Parathyroid adenoma (tissue), 2 donors: Measurements from ENCODE around the gene ENDOV.

Experiments
- H2AFZ ChIP-seq: fragments of 300-600 bp; sonication (generic); one replicate; pipeline ENCODE4 v1.7.0; 2017; ENCODE audit warnings: antibody characterized with exemption, mild to moderate bottlenecking
- H3K27ac ChIP-seq: fragments of 300-600 bp; sonication (generic); one replicate; pipeline ENCODE4 v1.7.0; 2017
- H3K27me3 ChIP-seq: fragments of 300-600 bp; sonication (generic); one replicate; pipeline ENCODE4 v1.7.0; 2017; ENCODE audit warnings: low read length; ENCODE audit not compliant: control insufficient read depth, insufficient read depth
- H3K36me3 ChIP-seq: fragments of 300-600 bp; sonication (generic); one replicate; pipeline ENCODE4 v1.7.0; 2017; ENCODE audit warnings: low read length; ENCODE audit not compliant: control insufficient read depth, insufficient read depth
- H3K4me1 ChIP-seq: fragments of 300-600 bp; sonication (generic); one replicate; pipeline ENCODE4 v1.7.0; 2017; ENCODE audit warnings: control low read depth
- H3K4me2 ChIP-seq: fragments of 300-600 bp; sonication (generic); one replicate; pipeline ENCODE4 v1.7.0; 2017; ENCODE audit warnings: low read length
- H3K4me3 ChIP-seq: fragments of 300-600 bp; sonication (generic); one replicate; pipeline ENCODE4 v1.7.0; 2017; ENCODE audit warnings: low read depth, low read length
- H3K79me2 ChIP-seq: fragments of 300-600 bp; sonication (generic); one replicate; pipeline ENCODE4 v1.7.0; 2017; ENCODE audit warnings: control low read depth
- H3K9ac ChIP-seq: fragments of 300-600 bp; sonication (generic); one replicate; pipeline ENCODE4 v1.7.0; 2017; ENCODE audit warnings: mild to moderate bottlenecking
- H3K9me3 ChIP-seq: fragments of 300-600 bp; sonication (generic); one replicate; pipeline ENCODE4 v1.7.0; 2017; ENCODE audit warnings: low read length; ENCODE audit not compliant: control insufficient read depth
- TF ChIP-seq, protein P1 (sequence below): fragments of 300-600 bp; sonication (generic); IDR thresholded peaks from one replicate; pipeline ENCODE4 v1.7.0; 2017; ENCODE audit warnings: antibody characterized with exemption, mild to moderate bottlenecking
- donor health status: primary hyperparathyroidism.

ENDOV gene

DNA sequence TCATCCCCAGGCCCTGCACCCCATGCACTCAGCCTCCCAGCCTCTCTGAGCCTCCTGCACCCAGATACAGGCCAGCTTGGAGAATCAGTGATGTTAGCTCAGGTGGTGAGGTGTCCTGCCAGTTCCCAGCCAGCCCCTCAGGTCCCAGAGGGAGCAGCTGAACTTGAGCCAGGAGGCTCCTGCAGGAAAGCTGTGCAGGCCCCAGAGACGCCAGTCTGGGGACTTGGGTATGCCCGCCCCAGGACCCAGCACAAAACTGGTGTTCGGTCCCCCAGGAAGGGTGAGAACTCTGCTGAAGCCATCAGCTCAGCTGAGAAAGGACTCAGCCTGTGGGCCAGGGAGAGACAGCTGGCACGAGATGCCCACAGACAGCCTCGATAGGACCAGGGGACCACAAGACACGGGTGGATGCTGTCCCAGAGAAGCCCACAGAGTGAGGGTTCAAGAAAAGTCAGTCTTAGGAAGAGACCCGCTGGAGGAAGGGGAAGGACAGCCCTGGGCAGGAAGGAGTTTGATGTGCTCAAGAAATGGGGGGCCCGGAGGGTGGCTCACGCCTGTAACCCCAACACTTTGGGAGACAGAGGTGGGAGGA is 11.0 kb downstream of the ENDOV start:
- H3K79me2 ChIP-seq: peaks cover 2% of the 10 kb centered on the region
- TF ChIP-seq, protein P1, sequence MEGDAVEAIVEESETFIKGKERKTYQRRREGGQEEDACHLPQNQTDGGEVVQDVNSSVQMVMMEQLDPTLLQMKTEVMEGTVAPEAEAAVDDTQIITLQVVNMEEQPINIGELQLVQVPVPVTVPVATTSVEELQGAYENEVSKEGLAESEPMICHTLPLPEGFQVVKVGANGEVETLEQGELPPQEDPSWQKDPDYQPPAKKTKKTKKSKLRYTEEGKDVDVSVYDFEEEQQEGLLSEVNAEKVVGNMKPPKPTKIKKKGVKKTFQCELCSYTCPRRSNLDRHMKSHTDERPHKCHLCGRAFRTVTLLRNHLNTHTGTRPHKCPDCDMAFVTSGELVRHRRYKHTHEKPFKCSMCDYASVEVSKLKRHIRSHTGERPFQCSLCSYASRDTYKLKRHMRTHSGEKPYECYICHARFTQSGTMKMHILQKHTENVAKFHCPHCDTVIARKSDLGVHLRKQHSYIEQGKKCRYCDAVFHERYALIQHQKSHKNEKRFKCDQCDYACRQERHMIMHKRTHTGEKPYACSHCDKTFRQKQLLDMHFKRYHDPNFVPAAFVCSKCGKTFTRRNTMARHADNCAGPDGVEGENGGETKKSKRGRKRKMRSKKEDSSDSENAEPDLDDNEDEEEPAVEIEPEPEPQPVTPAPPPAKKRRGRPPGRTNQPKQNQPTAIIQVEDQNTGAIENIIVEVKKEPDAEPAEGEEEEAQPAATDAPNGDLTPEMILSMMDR: no peak
- no peak overlapping the region for H3K4me2 ChIP-seq
- H3K27me3 ChIP-seq: no peaks in the 10 kb centered on the region
- no peak overlapping the region for H3K4me3 ChIP-seq
- no peaks in the 10 kb centered on the region for H3K36me3 ChIP-seq
- no peaks in the 10 kb centered on the region for H3K9me3 ChIP-seq
- H3K4me1 ChIP-seq: no peaks in the 10 kb centered on the region
- no peak overlapping the region for H3K27ac ChIP-seq
- no peak overlapping the region for H3K9ac ChIP-seq
- H2AFZ ChIP-seq: no peak overlapping the region

DNA sequence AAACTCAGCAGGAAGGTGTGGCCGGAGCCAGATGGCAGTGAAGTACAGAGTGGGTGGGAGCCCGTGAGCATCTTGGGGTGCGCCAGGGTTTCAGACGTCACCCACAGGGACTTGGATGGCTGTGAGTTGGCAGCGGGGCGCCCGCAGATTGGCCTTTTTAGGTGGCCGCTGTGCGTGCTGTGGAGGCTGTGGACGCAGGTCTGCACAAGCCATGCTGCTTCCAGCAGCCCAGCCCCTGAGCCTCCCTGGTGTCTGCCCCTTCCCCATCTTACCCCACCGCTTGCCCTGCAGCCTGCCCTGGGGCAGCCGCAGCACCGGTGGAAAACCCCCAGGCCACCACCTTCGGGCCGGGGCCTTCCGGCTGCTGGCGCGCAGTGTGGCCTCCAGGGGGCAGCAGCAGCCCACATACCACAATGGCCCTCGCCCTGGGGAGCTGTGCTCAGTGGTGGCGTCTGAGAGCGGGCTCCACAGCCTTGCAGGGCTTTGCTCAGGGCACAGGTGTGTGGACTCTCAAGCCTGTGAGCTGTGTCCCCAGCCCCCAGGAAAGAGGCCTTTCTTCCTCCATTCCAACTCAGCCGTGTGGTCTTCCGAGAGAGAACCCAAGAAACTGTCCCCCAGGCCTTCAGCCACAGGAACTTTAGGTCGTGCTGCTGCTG is 11.8 kb downstream of the ENDOV start:
- H3K27me3 ChIP-seq: no peaks in the 10 kb centered on the region
- peak overlapping the region; percentile 43 for H2AFZ ChIP-seq
- TF ChIP-seq, protein P1: peak; percentile 96
- no peak overlapping the region for H3K9ac ChIP-seq
- H3K36me3 ChIP-seq: no peaks in the 10 kb centered on the region
- H3K79me2 ChIP-seq: peaks cover 2% of the 10 kb centered on the region
- no peak overlapping the region for H3K4me2 ChIP-seq
- H3K4me3 ChIP-seq: no peak overlapping the region
- H3K4me1 ChIP-seq: no peaks in the 10 kb centered on the region
- H3K9me3 ChIP-seq: no peaks in the 10 kb centered on the region
- H3K27ac ChIP-seq: no peak overlapping the region

DNA sequence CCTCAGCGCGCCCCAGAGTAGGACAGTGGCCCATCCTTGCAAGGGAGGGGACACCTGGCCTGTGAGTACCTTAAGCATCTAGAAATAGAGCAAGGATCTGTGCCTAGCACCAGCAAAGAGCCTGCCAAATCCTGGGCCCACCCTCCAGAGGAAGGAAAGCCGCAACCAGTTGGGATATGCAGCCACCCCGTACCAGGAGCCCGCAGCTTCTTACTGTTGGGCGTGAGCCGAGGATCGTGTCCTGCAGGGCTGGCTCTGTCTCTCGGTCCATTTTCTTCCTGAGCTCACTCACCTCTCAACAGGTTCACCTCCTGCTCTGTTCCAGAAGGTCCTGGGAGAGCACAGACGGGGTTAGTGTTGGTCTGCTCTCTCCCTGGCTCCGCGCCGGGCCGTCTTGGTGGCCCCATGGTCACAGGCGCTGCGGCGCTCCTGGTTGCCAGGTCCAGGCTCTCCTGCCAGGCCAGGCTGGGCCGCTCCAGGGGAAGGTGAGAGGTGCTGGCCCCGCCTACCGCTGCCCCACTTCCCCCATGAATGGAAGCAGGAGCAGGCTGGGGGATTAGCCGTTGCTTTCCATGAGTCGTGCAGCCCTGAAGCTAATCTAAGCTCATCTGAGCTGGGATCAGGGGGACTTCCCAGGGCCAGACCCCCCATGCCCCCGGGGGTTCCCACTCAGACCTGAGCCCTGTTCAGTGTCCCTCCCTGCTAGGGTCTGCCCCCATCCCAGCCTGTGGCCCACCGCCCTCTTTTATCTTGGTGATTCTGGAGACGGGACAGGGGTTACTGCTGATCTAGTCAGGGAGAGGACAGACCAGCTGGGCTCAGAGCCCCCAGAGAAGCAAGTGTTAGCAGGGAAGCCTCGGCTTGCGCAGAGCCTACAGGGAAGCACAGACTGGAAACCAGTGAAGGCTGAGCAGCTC is 12.7 kb downstream of the ENDOV start:
- H3K4me1 ChIP-seq: no peaks in the 10 kb centered on the region
- no peaks in the 10 kb centered on the region for H3K36me3 ChIP-seq
- H3K9me3 ChIP-seq: no peaks in the 10 kb centered on the region
- H3K4me3 ChIP-seq: no peak overlapping the region
- H3K27me3 ChIP-seq: no peaks in the 10 kb centered on the region
- H3K4me2 ChIP-seq: no peak overlapping the region
- no peak overlapping the region for H3K9ac ChIP-seq
- H2AFZ ChIP-seq: no peak overlapping the region
- TF ChIP-seq, protein P1: no peak
- no peak overlapping the region for H3K27ac ChIP-seq
- H3K79me2 ChIP-seq: peaks cover 2% of the 10 kb centered on the region

DNA sequence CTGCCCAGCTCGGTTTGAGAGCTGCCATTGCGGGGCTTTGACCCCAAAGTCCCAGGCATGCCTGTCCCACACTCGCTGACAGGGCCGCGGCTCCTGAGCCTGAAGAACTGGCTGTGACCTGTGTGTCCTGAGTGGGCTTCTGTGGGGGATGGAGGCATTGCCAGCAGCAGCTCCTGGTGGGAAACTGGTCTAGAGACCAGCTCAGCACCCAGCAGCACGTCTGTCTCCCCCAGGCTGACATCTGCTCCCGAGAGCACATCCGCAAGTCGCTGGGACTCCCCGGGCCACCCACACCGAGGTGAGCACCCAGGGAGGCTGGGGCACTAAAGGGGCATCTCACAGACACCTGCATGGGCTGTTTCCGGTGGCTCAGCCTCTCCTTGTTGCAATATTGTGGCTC is 13.4 kb downstream of the ENDOV start:
- Histone ChIP-seq H2AFZ (no peak overlapping the region), H3K4me2 (no peak overlapping the region), H3K9me3 (no peaks in the 10 kb centered on the region), H3K27me3 (no peaks in the 10 kb centered on the region), H3K36me3 (no peaks in the 10 kb centered on the region), H3K79me2 (peaks cover 2% of the 10 kb centered on the region), H3K27ac (no peak overlapping the region), H3K4me3 (no peak overlapping the region), H3K4me1 (no peaks in the 10 kb centered on the region), H3K9ac (no peak overlapping the region)
- TF ChIP-seq, protein P1: no peak
